HUDEP-2 (cell line): ENCODE results near the gene FAM217B.

Experiments
- DNase-seq, 76 experiments: peaks; one replicate each; lab custom pipeline; 2025; ENCODE audit not compliant: unreplicated experiment in 76 of 76; lab: John Stamatoyannopoulos, UW

FAM217B gene

GRCh38 chr20:59940129-59940955, at the start of gene FAM217B, which contains the start of gene PPP1R3D:
FAM217B (plus strand) TSS chr20:59940389; CDS start chr20:59943944, 3,555 bp downstream.
PPP1R3D (minus strand) TSS chr20:59940305; CDS start chr20:59939931, 374 bp downstream.
- DNase-seq, result peak in 74 of 76 experiments; percentile 31 to 94 (median 82)

GRCh38 chr20:59891581-59891980, 48.6 kb upstream of the FAM217B start:
- no peak for DNase-seq

- no peak for DNase-seq
Measured at GRCh38 chr20:59895908-59896307, 44.3 kb upstream of the FAM217B start.

- no peak for DNase-seq
Measured at GRCh38 chr20:59902470-59902869, 37.7 kb upstream of the FAM217B start.

GRCh38 chr20:59903621-59904020, 36.6 kb upstream of the FAM217B start:
- no peak for DNase-seq

- no peak for DNase-seq
Measured at GRCh38 chr20:59908855-59909254, 31.3 kb upstream of the FAM217B start.

- DNase-seq, result no peak
Measured at GRCh38 chr20:59911041-59911440, 29.1 kb upstream of the FAM217B start.

- DNase-seq, result peak in 15 of 76 experiments; percentile 2 to 41 (median 14)
Measured at GRCh38 chr20:59912609-59913008, 27.6 kb upstream of the FAM217B start.

- DNase-seq, result no peak
Measured at GRCh38 chr20:59920944-59921343, 19.2 kb upstream of the FAM217B start.

GRCh38 chr20:59923514-59923913, 16.7 kb upstream of the FAM217B start:
- DNase-seq, result no peak

GRCh38 chr20:59925359-59925758, 14.8 kb upstream of the FAM217B start:
- no peak for DNase-seq

- no peak for DNase-seq
Measured at GRCh38 chr20:59925899-59926298, 14.3 kb upstream of the FAM217B start.

GRCh38 chr20:59931511-59932312, 8.5 kb upstream of the FAM217B start:
- DNase-seq, result no peak

- DNase-seq, result no peak
Measured at GRCh38 chr20:59932616-59933295, 7.4 kb upstream of the FAM217B start.

GRCh38 chr20:59933296-59933848, 6.8 kb upstream of the FAM217B start, which contains the start of gene SYCP2:
SYCP2 (minus strand) TSS chr20:59933637; CDS start chr20:59922413, 11,224 bp downstream.
- DNase-seq, result peak in 68 of 76 experiments; percentile 17 to 89 (median 68)

GRCh38 chr20:59933849-59934585, 6.2 kb upstream of the FAM217B start:
- peak in 70 of 76 experiments; percentile 16 to 82 (median 63) for DNase-seq

- no peak for DNase-seq
Measured at GRCh38 chr20:59935457-59936185, 4.6 kb upstream of the FAM217B start.

GRCh38 chr20:59936409-59936808, 3.8 kb upstream of the FAM217B start:
- no peak for DNase-seq

GRCh38 chr20:59937150-59937549, 3.0 kb upstream of the FAM217B start:
- DNase-seq, result no peak
